ENCODE results near the gene CDK5R2. TPM values are rescaled to one million over a fixed set of nuclear protein-coding genes. Genes with fewer than 3 reads are reported as not detected.
A peak's percentile ranks its signal among the peaks of the same experiment; 100 is the strongest.

Gene CDK5R2
- total and polyA plus RNA-seq, 2 donors from 2014 or later: not detected

- H3K36me3 ChIP-seq (ENCODE audit: control insufficient read depth in 2 of 3, insufficient read depth in 3 of 3, low read length in 3 of 3): no peaks in the 10 kb centered on the region
- no peak overlapping the region for H3K27ac ChIP-seq (ENCODE audit: low read depth in 2 of 2, low read length in 2 of 2)
- peak; percentile 40 for TF ChIP-seq CTCF (IDR thresholded peaks at IDR 0.05; ENCODE audit: borderline replicate concordance, extremely low read depth, insufficient read depth)
- H3K4me1 ChIP-seq (ENCODE audit: control insufficient read depth in 2 of 3, insufficient read depth in 2 of 3, low read depth in 1 of 3, low read length in 3 of 3): peaks cover 0 to 14% (median 0%) of the 10 kb centered on the region in 3 donors
- DNase-seq (peak; percentile 59 to 82 (median 71)), FAIRE-seq (no peak)
- H3K9me3 ChIP-seq (ENCODE audit: control insufficient read depth in 2 of 3, insufficient read depth in 1 of 3, low read length in 3 of 3): no peaks in the 10 kb centered on the region
- peaks cover 29% of the 10 kb centered on the region for H3K27me3 ChIP-seq (ENCODE audit: control insufficient read depth, insufficient read depth, low read length)
- intact Hi-C loops (cut with DNase I): no loop called here
- no peak overlapping the region for H3K9ac ChIP-seq (ENCODE audit: low read length in 3 of 3)
- no peak overlapping the region for H3K4me3 ChIP-seq (ENCODE audit: low read length in 3 of 3)
These were observed 43.2 kb downstream of the CDK5R2 start for GRCh38 chr2:219002395-219003266.

- Histone ChIP-seq H3K36me3 (ENCODE audit: control insufficient read depth in 2 of 3, insufficient read depth in 3 of 3, low read length in 3 of 3) (no peaks in the 10 kb centered on the region), H3K4me1 (ENCODE audit: control insufficient read depth in 2 of 3, insufficient read depth in 2 of 3, low read depth in 1 of 3, low read length in 3 of 3) (peaks cover 0 to 14% (median 0%) of the 10 kb centered on the region in 3 donors), H3K27me3 (ENCODE audit: control insufficient read depth, insufficient read depth, low read length) (peaks cover 28% of the 10 kb centered on the region), H3K4me3 (ENCODE audit: low read length in 3 of 3) (no peak overlapping the region), H3K9ac (ENCODE audit: low read length in 3 of 3) (no peak overlapping the region), H3K27ac (ENCODE audit: low read depth in 2 of 2, low read length in 2 of 2) (no peak overlapping the region), H3K9me3 (ENCODE audit: control insufficient read depth in 2 of 3, insufficient read depth in 1 of 3, low read length in 3 of 3) (no peaks in the 10 kb centered on the region)
- intact Hi-C loops (cut with DNase I): no loop called here
- no peak for FAIRE-seq
- no peak for DNase-seq
- TF ChIP-seq CTCF (IDR thresholded peaks at IDR 0.05; ENCODE audit: borderline replicate concordance, extremely low read depth, insufficient read depth): no peak
These were observed 43.8 kb downstream of the CDK5R2 start for GRCh38 chr2:219003267-219003634.

GRCh38 chr2:219003979-219004378 lies 44.5 kb downstream of the CDK5R2 start:
- Histone ChIP-seq H3K9me3 (ENCODE audit: control insufficient read depth in 2 of 3, insufficient read depth in 1 of 3, low read length in 3 of 3) (no peaks in the 10 kb centered on the region), H3K9ac (ENCODE audit: low read length in 3 of 3) (no peak overlapping the region), H3K36me3 (ENCODE audit: control insufficient read depth in 2 of 3, insufficient read depth in 3 of 3, low read length in 3 of 3) (no peaks in the 10 kb centered on the region), H3K27ac (ENCODE audit: low read depth in 2 of 2, low read length in 2 of 2) (no peak overlapping the region), H3K27me3 (ENCODE audit: control insufficient read depth, insufficient read depth, low read length) (peaks cover 27% of the 10 kb centered on the region), H3K4me3 (ENCODE audit: low read length in 3 of 3) (no peak overlapping the region), H3K4me1 (ENCODE audit: control insufficient read depth in 2 of 3, insufficient read depth in 2 of 3, low read depth in 1 of 3, low read length in 3 of 3) (peaks cover 0 to 14% (median 0%) of the 10 kb centered on the region in 3 donors)
- FAIRE-seq (no peak), DNase-seq (no peak)
- TF ChIP-seq CTCF (IDR thresholded peaks at IDR 0.05; ENCODE audit: borderline replicate concordance, extremely low read depth, insufficient read depth): no peak
- intact Hi-C loops (cut with DNase I): no loop called here

Measured in kidney (tissue), 14 donors.